ENCODE data around the gene DNM3.

The DNM3 gene

DNA sequence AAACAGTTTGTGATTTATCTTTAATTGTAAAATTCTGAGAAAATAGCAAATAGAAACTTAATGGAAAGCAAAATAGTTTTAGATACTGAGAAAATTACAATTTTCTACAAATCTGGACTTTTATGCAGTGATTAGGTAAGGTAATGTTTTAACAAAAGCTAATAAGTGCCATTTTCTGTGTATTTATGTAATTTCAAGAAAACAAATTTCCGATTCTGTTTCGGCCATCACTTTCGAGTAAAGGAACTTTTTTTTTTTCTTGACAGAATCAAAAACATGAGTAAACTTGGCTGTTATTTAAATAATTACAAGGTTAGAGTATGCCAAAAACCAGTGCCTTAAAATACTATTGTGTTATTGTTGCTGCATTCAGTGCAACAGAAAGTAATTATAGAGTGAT lies 298.8 kb downstream of the DNM3 start:
- Histone ChIP-seq H3K9me3 (ENCODE audit: control insufficient read depth, insufficient read depth, low read length) (no peaks in the 10 kb centered on the region), H3K4me2 (ENCODE audit: low read length) (no peak overlapping the region), H3K27ac (ENCODE audit: low read depth, low read length) (no peak overlapping the region), H3K36me3 (ENCODE audit: control insufficient read depth, low read length) (no peaks in the 10 kb centered on the region), H3F3A (ENCODE audit: control insufficient read depth, insufficient read depth) (no peaks in the 10 kb centered on the region), H3K4me3 (ENCODE audit: low read length) (no peak overlapping the region), H4K20me1 (ENCODE audit: control insufficient read depth, insufficient read depth, low read depth, low read length) (no peaks in the 10 kb centered on the region), H3K27me3 (ENCODE audit: control insufficient read depth, low read length) (no peaks in the 10 kb centered on the region), H3K9me2 (replicated peaks; ENCODE audit: control insufficient read depth, low read length) (no peaks in the 10 kb centered on the region), H3K79me2 (ENCODE audit: control insufficient read depth, low read length) (no peaks in the 10 kb centered on the region), H3K4me1 (ENCODE audit: control insufficient read depth, low read length) (no peaks in the 10 kb centered on the region)
- TF ChIP-seq EZH2phosphoT487 (IDR thresholded peaks at IDR 0.05; ENCODE audit: borderline replicate concordance, low read length): no peak
- TF ChIP-seq, protein P1, sequence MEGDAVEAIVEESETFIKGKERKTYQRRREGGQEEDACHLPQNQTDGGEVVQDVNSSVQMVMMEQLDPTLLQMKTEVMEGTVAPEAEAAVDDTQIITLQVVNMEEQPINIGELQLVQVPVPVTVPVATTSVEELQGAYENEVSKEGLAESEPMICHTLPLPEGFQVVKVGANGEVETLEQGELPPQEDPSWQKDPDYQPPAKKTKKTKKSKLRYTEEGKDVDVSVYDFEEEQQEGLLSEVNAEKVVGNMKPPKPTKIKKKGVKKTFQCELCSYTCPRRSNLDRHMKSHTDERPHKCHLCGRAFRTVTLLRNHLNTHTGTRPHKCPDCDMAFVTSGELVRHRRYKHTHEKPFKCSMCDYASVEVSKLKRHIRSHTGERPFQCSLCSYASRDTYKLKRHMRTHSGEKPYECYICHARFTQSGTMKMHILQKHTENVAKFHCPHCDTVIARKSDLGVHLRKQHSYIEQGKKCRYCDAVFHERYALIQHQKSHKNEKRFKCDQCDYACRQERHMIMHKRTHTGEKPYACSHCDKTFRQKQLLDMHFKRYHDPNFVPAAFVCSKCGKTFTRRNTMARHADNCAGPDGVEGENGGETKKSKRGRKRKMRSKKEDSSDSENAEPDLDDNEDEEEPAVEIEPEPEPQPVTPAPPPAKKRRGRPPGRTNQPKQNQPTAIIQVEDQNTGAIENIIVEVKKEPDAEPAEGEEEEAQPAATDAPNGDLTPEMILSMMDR (IDR thresholded peaks at IDR 0.05; ENCODE audit: low read depth, low read length, poor library complexity, severe bottlenecking): no peak

GRCh38 chr1:172140591-172140990 lies 299.3 kb downstream of the DNM3 start:
- Histone ChIP-seq H3F3A (ENCODE audit: control insufficient read depth, insufficient read depth) (no peaks in the 10 kb centered on the region), H3K79me2 (ENCODE audit: control insufficient read depth, low read length) (no peaks in the 10 kb centered on the region), H3K36me3 (ENCODE audit: control insufficient read depth, low read length) (no peaks in the 10 kb centered on the region), H3K4me2 (ENCODE audit: low read length) (no peak overlapping the region), H3K9me2 (replicated peaks; ENCODE audit: control insufficient read depth, low read length) (no peaks in the 10 kb centered on the region), H3K4me1 (ENCODE audit: control insufficient read depth, low read length) (no peaks in the 10 kb centered on the region), H3K27me3 (ENCODE audit: control insufficient read depth, low read length) (no peaks in the 10 kb centered on the region), H3K27ac (ENCODE audit: low read depth, low read length) (no peak overlapping the region), H4K20me1 (ENCODE audit: control insufficient read depth, insufficient read depth, low read depth, low read length) (no peaks in the 10 kb centered on the region), H3K4me3 (ENCODE audit: low read length) (no peak overlapping the region), H3K9me3 (ENCODE audit: control insufficient read depth, insufficient read depth, low read length) (no peaks in the 10 kb centered on the region)
- TF ChIP-seq, protein P1 (IDR thresholded peaks at IDR 0.05; ENCODE audit: low read depth, low read length, poor library complexity, severe bottlenecking): no peak
- no peak for TF ChIP-seq EZH2phosphoT487 (IDR thresholded peaks at IDR 0.05; ENCODE audit: borderline replicate concordance, low read length)

- H4K20me1 ChIP-seq (ENCODE audit: control insufficient read depth, insufficient read depth, low read depth, low read length): no peaks in the 10 kb centered on the region
- no peaks in the 10 kb centered on the region for H3K36me3 ChIP-seq (ENCODE audit: control insufficient read depth, low read length)
- no peak overlapping the region for H3K4me3 ChIP-seq (ENCODE audit: low read length)
- no peak overlapping the region for H3K4me2 ChIP-seq (ENCODE audit: low read length)
- H3K9me3 ChIP-seq (ENCODE audit: control insufficient read depth, insufficient read depth, low read length): no peaks in the 10 kb centered on the region
- H3K79me2 ChIP-seq (ENCODE audit: control insufficient read depth, low read length): no peaks in the 10 kb centered on the region
- H3K27ac ChIP-seq (ENCODE audit: low read depth, low read length): no peak overlapping the region
- TF ChIP-seq, protein P1 (IDR thresholded peaks at IDR 0.05; ENCODE audit: low read depth, low read length, poor library complexity, severe bottlenecking): no peak
- TF ChIP-seq EZH2phosphoT487 (IDR thresholded peaks at IDR 0.05; ENCODE audit: borderline replicate concordance, low read length): no peak
- H3K27me3 ChIP-seq (ENCODE audit: control insufficient read depth, low read length): no peaks in the 10 kb centered on the region
- H3K4me1 ChIP-seq (ENCODE audit: control insufficient read depth, low read length): no peaks in the 10 kb centered on the region
- H3F3A ChIP-seq (ENCODE audit: control insufficient read depth, insufficient read depth): no peaks in the 10 kb centered on the region
- no peaks in the 10 kb centered on the region for H3K9me2 ChIP-seq (replicated peaks; ENCODE audit: control insufficient read depth, low read length)
Observed at GRCh38 chr1:172141341-172141881, 300.1 kb downstream of the DNM3 start.

All from DOHH2 (cell line).